Measurements from ENCODE around the gene PLAC1. TPM values are rescaled to one million over a fixed set of nuclear protein-coding genes. Genes with fewer than 3 reads are reported as not detected.

The PLAC1 gene
- total RNA-seq, 8 experiments from 2014 or later = 0.71 TPM; not detected in 7

GRCh38 chrX:134580907-134581306 lies 77.4 kb downstream of the PLAC1 start:
- Histone ChIP-seq H3K4me3 (no peak overlapping the region), H3K4me1 (replicated peaks in 1 of 2) (no peaks in the 10 kb centered on the region), H3K27ac (peak overlapping the region in 1 of 2 donors; percentile 47)
- in situ Hi-C loops (cut with MboI; ENCODE audit: low pct_unique_long_range_greater_than_20kb in 2 of 9, low sequenced_read_pairs in 9 of 9, unreplicated experiment in 9 of 9) = no loop called here
- WGBS, 10 experiments = 86 to 100% methylated on average over 1 of the region's 1 CpG; no CpG with 5 or more reads in 8 of the 10 experiments
- peak in 2 of 8 experiments; percentile 31 to 51 for ATAC-seq (replicated peaks in 6 of 8)

- Histone ChIP-seq H3K4me3 (no peak overlapping the region), H3K4me1 (replicated peaks in 1 of 2) (peaks cover 0 to 6% of the 10 kb centered on the region in 2 donors), H3K27ac (no peak overlapping the region)
- ATAC-seq (replicated peaks in 6 of 8) = no peak
- WGBS, 10 experiments = 0 to 100% (median 24%) methylated on average over 1 to 2 of the region's 5 CpGs; no CpG with 5 or more reads in 6 of the 10 experiments
- in situ Hi-C loops (cut with MboI; ENCODE audit: low pct_unique_long_range_greater_than_20kb in 2 of 9, low sequenced_read_pairs in 9 of 9, unreplicated experiment in 9 of 9) = no loop called here
Measured at GRCh38 chrX:134573683-134574035, 84.6 kb downstream of the PLAC1 start.

GRCh38 chrX:134572816-134573682 lies 85.2 kb downstream of the PLAC1 start:
- 47 to 88% methylated on average over 2 to 4 of the region's 5 CpGs; no CpG with 5 or more reads in 8 of the 10 experiments for WGBS, 10 experiments
- peaks cover 0 to 6% of the 10 kb centered on the region in 2 donors for H3K4me1 ChIP-seq (replicated peaks in 1 of 2)
- in situ Hi-C loops (cut with MboI; ENCODE audit: low pct_unique_long_range_greater_than_20kb in 2 of 9, low sequenced_read_pairs in 9 of 9, unreplicated experiment in 9 of 9) = no loop called here
- H3K4me3 ChIP-seq = no peak overlapping the region
- H3K27ac ChIP-seq = no peak overlapping the region
- ATAC-seq (replicated peaks in 6 of 8) = no peak

- no peak for ATAC-seq (replicated peaks in 6 of 8)
- Histone ChIP-seq H3K4me3 (no peak overlapping the region), H3K4me1 (replicated peaks in 1 of 2) (peaks cover 0 to 6% of the 10 kb centered on the region in 2 donors), H3K27ac (no peak overlapping the region)
- in situ Hi-C loops (cut with MboI; ENCODE audit: low pct_unique_long_range_greater_than_20kb in 2 of 9, low sequenced_read_pairs in 9 of 9, unreplicated experiment in 9 of 9) = no loop called here
- WGBS, 10 experiments = 0 to 11% (median 10%) methylated on average over 2 to 5 of the region's 5 CpGs; no CpG with 5 or more reads in 3 of the 10 experiments
Measured at GRCh38 chrX:134571796-134572195, 86.5 kb downstream of the PLAC1 start.

- Histone ChIP-seq H3K4me3 (no peak overlapping the region), H3K4me1 (replicated peaks in 1 of 2) (peaks cover 0 to 6% of the 10 kb centered on the region in 2 donors), H3K27ac (no peak overlapping the region)
- WGBS, 10 experiments = 17 to 100% (median 33%) methylated on average over 1 to 2 of the region's 2 CpGs; no CpG with 5 or more reads in 3 of the 10 experiments
- in situ Hi-C loops (cut with MboI; ENCODE audit: low pct_unique_long_range_greater_than_20kb in 2 of 9, low sequenced_read_pairs in 9 of 9, unreplicated experiment in 9 of 9) = no loop called here
- ATAC-seq (replicated peaks in 6 of 8) = no peak
Measured at GRCh38 chrX:134570899-134571298, 87.4 kb downstream of the PLAC1 start.

GRCh38 chrX:134570509-134570846 lies 87.8 kb downstream of the PLAC1 start:
- Histone ChIP-seq H3K4me3 (no peak overlapping the region), H3K27ac (no peak overlapping the region), H3K4me1 (replicated peaks in 1 of 2) (peaks cover 0 to 6% of the 10 kb centered on the region in 2 donors)
- WGBS, 10 experiments = 4 to 60% (median 15%) methylated on average over 1 to 3 of the region's 3 CpGs; no CpG with 5 or more reads in 5 of the 10 experiments
- in situ Hi-C loops (cut with MboI; ENCODE audit: low pct_unique_long_range_greater_than_20kb in 2 of 9, low sequenced_read_pairs in 9 of 9, unreplicated experiment in 9 of 9) = no loop called here
- peak in 2 of 8 experiments; percentile 33 to 60 for ATAC-seq (replicated peaks in 6 of 8)

- in situ Hi-C loops (cut with MboI; ENCODE audit: low pct_unique_long_range_greater_than_20kb in 2 of 9, low sequenced_read_pairs in 9 of 9, unreplicated experiment in 9 of 9) = no loop called here
- 67 to 100% (median 75%) methylated on average over 2 to 3 of the region's 3 CpGs; no CpG with 5 or more reads in 7 of the 10 experiments for WGBS, 10 experiments
- H3K4me3 ChIP-seq = no peak overlapping the region
Measured at GRCh38 chrX:134569306-134569705, 89.0 kb downstream of the PLAC1 start.

GRCh38 chrX:134568285-134569016 lies 89.8 kb downstream of the PLAC1 start:
- 0 to 100% (median 32%) methylated on average over 1 to 8 of the region's 8 CpGs; no CpG with 5 or more reads in 2 of the 10 experiments for WGBS, 10 experiments
- in situ Hi-C loops (cut with MboI; ENCODE audit: low pct_unique_long_range_greater_than_20kb in 2 of 9, low sequenced_read_pairs in 9 of 9, unreplicated experiment in 9 of 9) = no loop called here
- ATAC-seq (replicated peaks in 6 of 8) = peak in 2 of 8 experiments; percentile 21 to 74
- peaks cover 0 to 6% of the 10 kb centered on the region in 2 donors for H3K4me1 ChIP-seq (replicated peaks in 1 of 2)
- H3K27ac ChIP-seq = no peak overlapping the region
- H3K4me3 ChIP-seq = no peak overlapping the region

More at GRCh38 chrX:134569306-134569705, 89.0 kb downstream of the PLAC1 start:
- ATAC-seq (replicated peaks in 6 of 8) = no peak
- Histone ChIP-seq H3K27ac (no peak overlapping the region), H3K4me1 (replicated peaks in 1 of 2) (peaks cover 0 to 6% of the 10 kb centered on the region in 2 donors)

- Histone ChIP-seq H3K4me1 (replicated peaks in 1 of 2) (peaks cover 0 to 6% of the 10 kb centered on the region in 2 donors), H3K4me3 (no peak overlapping the region), H3K27ac (no peak overlapping the region)
- ATAC-seq (replicated peaks in 6 of 8) = no peak
- WGBS, 10 experiments = 53 to 100% (median 90%) methylated on average over 1 to 4 of the region's 5 CpGs; no CpG with 5 or more reads in 4 of the 10 experiments
- in situ Hi-C loops (cut with MboI; ENCODE audit: low pct_unique_long_range_greater_than_20kb in 2 of 9, low sequenced_read_pairs in 9 of 9, unreplicated experiment in 9 of 9) = no loop called here
Measured at GRCh38 chrX:134566506-134566905, 91.8 kb downstream of the PLAC1 start.

- no peak for ATAC-seq (replicated peaks in 6 of 8)
- WGBS, 10 experiments = 17 to 86% (median 40%) methylated on average over 1 to 2 of the region's 2 CpGs; no CpG with 5 or more reads in 5 of the 10 experiments
- Histone ChIP-seq H3K4me3 (no peak overlapping the region), H3K27ac (no peak overlapping the region), H3K4me1 (replicated peaks in 1 of 2) (no peaks in the 10 kb centered on the region)
- in situ Hi-C loops (cut with MboI; ENCODE audit: low pct_unique_long_range_greater_than_20kb in 2 of 9, low sequenced_read_pairs in 9 of 9, unreplicated experiment in 9 of 9) = no loop called here
Measured at GRCh38 chrX:134562002-134562401, 96.3 kb downstream of the PLAC1 start.

GRCh38 chrX:134558133-134558532 lies 100.1 kb downstream of the PLAC1 start:
- 20 to 100% (median 84%) methylated on average over 1 to 3 of the region's 4 CpGs; no CpG with 5 or more reads in 4 of the 10 experiments for WGBS, 10 experiments

GRCh38 chrX:134554291-134554690 lies 104.0 kb downstream of the PLAC1 start:
- 10 to 100% (median 89%) methylated on average over 1 to 8 of the region's 8 CpGs; no CpG with 5 or more reads in 5 of the 10 experiments for WGBS, 10 experiments

More at GRCh38 chrX:134558133-134558532, 100.1 kb downstream of the PLAC1 start:
- Histone ChIP-seq H3K4me3 (no peak overlapping the region), H3K27ac (no peak overlapping the region), H3K4me1 (replicated peaks in 1 of 2) (no peaks in the 10 kb centered on the region)
- in situ Hi-C loops (cut with MboI; ENCODE audit: low pct_unique_long_range_greater_than_20kb in 2 of 9, low sequenced_read_pairs in 9 of 9, unreplicated experiment in 9 of 9) = no loop called here
- ATAC-seq (replicated peaks in 6 of 8) = no peak

GRCh38 chrX:134552351-134552750 lies 105.9 kb downstream of the PLAC1 start:
- in situ Hi-C loops (cut with MboI; ENCODE audit: low pct_unique_long_range_greater_than_20kb in 2 of 9, low sequenced_read_pairs in 9 of 9, unreplicated experiment in 9 of 9) = no loop called here
- 61 to 100% (median 88%) methylated on average over 2 to 5 of the region's 5 CpGs; no CpG with 5 or more reads in 5 of the 10 experiments for WGBS, 10 experiments
- ATAC-seq (replicated peaks in 6 of 8) = no peak
- no peak overlapping the region for H3K27ac ChIP-seq
- H3K4me3 ChIP-seq = no peak overlapping the region
- peaks cover 0 to 3% of the 10 kb centered on the region in 2 donors for H3K4me1 ChIP-seq (replicated peaks in 1 of 2)

More at GRCh38 chrX:134554291-134554690, 104.0 kb downstream of the PLAC1 start:
- no peak overlapping the region for H3K4me3 ChIP-seq
- peaks cover 0 to 3% of the 10 kb centered on the region in 2 donors for H3K4me1 ChIP-seq (replicated peaks in 1 of 2)
- ATAC-seq (replicated peaks in 6 of 8) = no peak
- no peak overlapping the region for H3K27ac ChIP-seq
- in situ Hi-C loops (cut with MboI; ENCODE audit: low pct_unique_long_range_greater_than_20kb in 2 of 9, low sequenced_read_pairs in 9 of 9, unreplicated experiment in 9 of 9) = no loop called here
